Stomach (tissue), 9 donors: Measurements from ENCODE around the gene GNG14. TPM values are rescaled to one million over a fixed set of nuclear protein-coding genes. Genes with fewer than 3 reads are reported as not detected.
"Not testable (repeated sequence)": the region's sequence is repeated elsewhere in the genome, so short reads cannot be mapped to it uniquely, and the experiment has no call there.

ENCODE experiments used
- DNase-seq, 2 donors: peaks; one replicate each; pipeline versions ENCODE4 v3.0.0 to v3.0.0-alpha.2; 2013 to 2019
- H3K27ac ChIP-seq, 5 donors: fragments of 200-600 bp in 4 of 5; sonication (generic) in 4 of 5; one replicate each; pipeline ENCODE4 v1.5.1; 2013 to 2019; ENCODE audit warnings: mild to moderate bottlenecking in 1 of 5, moderate library complexity in 1 of 5
- H3K27me3 ChIP-seq, 3 donors: fragments of 200-600 bp; sonication (generic); one replicate each; pipeline ENCODE4 v1.5.1; 2017 to 2019; ENCODE audit warnings: mixed run types in 1 of 3
- H3K36me3 ChIP-seq, 4 donors: fragments of 200-600 bp; sonication (generic); 1 replicate in 3 of 4; 2 replicates in 1 of 4; pipeline ENCODE4 v1.5.1; 2016 to 2019
- H3K4me1 ChIP-seq, 4 donors: fragments of 200-600 bp; sonication (generic); one replicate each; pipeline ENCODE4 v1.5.1; 2016 to 2019
- H3K4me3 ChIP-seq, 4 donors: fragments of 200-600 bp; sonication (generic) in 3 of 4; one replicate each; pipeline ENCODE4 v1.5.1; 2016 to 2019; ENCODE audit warnings: mild to moderate bottlenecking in 1 of 4
- H3K9me3 ChIP-seq, 4 donors: fragments of 200-600 bp; sonication (generic); one replicate each; pipeline ENCODE4 v1.5.1; 2016 to 2019
- CTCF ChIP-seq, 7 experiments: fragments of 450-650 bp in 4 of 7; fragments of 200-600 bp in 3 of 7; sonication (generic) in 3 of 7; IDR thresholded peaks; one replicate each; pipeline ENCODE4 v1.5.1; 2016 to 2019; ENCODE audit warnings: antibody characterized with exemption in 7 of 7, control low read depth in 2 of 7, mild to moderate bottlenecking in 1 of 7
- EP300 ChIP-seq: sonication (generic); formaldehyde crosslinking; IDR thresholded peaks from one replicate; pipeline ENCODE4 v1.6.1; 2017; ENCODE audit warnings: antibody characterized with exemption
- POLR2A ChIP-seq, 4 donors: fragments of 450-650 bp; IDR thresholded peaks; one replicate each; pipeline ENCODE4 v1.6.1; 2016; ENCODE audit warnings: antibody characterized with exemption in 4 of 4, control low read depth in 2 of 4, mild to moderate bottlenecking in 1 of 4, moderate library complexity in 1 of 4
- POLR2AphosphoS5 ChIP-seq, 3 donors: sonication (generic); formaldehyde crosslinking; IDR thresholded peaks; one replicate each; pipeline ENCODE4 v1.6.1; 2016; ENCODE audit warnings: antibody characterized with exemption in 3 of 3
- WGBS, 5 donors: extraction: QIAGEN DNeasy Blood & Tissue Kit in 3 of 5; methylation state at CpG; one replicate each; pipeline versions ENCODE4 v1.1.5 to v1.1.7; 2013 to 2018; 5-methylcytosine and 5-hydroxymethylcytosine counted together
- intact Hi-C: fragments of 100-400 bp; cut with DNase I; formaldehyde crosslinking; loops from one replicate; pipeline ENCODE4 v1.15.1; 2023; ENCODE audit warnings: low total_unique reads
- polyA plus RNA-seq, 3 donors: library from polyadenylated mRNA; stranded (reverse); fragments of 200-250 nt; gene quantifications; one replicate each; pipeline ENCODE4 v1.2.3, GENCODE V29; 2013
- total RNA-seq, 5 donors: library from RNA; depleted of rRNA; stranded (reverse); fragments of >200 nt; gene quantifications; one replicate each; pipeline versions ENCODE4 v1.1.0 to v1.2.3, GENCODE V29; 2014 to 2016
- donor health status: healthy with polysubstance abuse.
- donor health status: Bipolar disorder and iron deficiency.
- donor health status: healthy.

The GNG14 gene
- total and polyA plus RNA-seq, 8 donors = not detected

- TF ChIP-seq POLR2A (IDR thresholded peaks at IDR 0.05) (no peak), CTCF (IDR thresholded peaks at IDR 0.05) (no peak), POLR2AphosphoS5 (IDR thresholded peaks at IDR 0.05) (no peak), EP300 (no peak)
- Histone ChIP-seq H3K4me3 (no peak overlapping the region), H3K36me3 (peaks cover 0 to 11% (median 0%) of the 10 kb centered on the region in 4 donors), H3K9me3 (no peaks in the 10 kb centered on the region), H3K27ac (no peak overlapping the region), H3K27me3 (no peaks in the 10 kb centered on the region), H3K4me1 (peaks cover 10 to 19% (median 15%) of the 10 kb centered on the region in 4 donors)
- intact Hi-C loops = no loop called here
- DNase-seq = no peak
- WGBS, 5 donors = 89 to 95% (median 93%) methylated on average over 21 to 26 of the region's 26 CpGs
These were observed 45.3 kb upstream of the GNG14 start for GRCh38 chr19:12642506-12642905.

- H3K4me3 ChIP-seq, H3K27me3 ChIP-seq, intact Hi-C loops, DNase-seq, H3K27ac ChIP-seq, H3K9me3 ChIP-seq: not testable (repeated sequence)
- 93 to 95% (median 93%) methylated on average over 14 of the region's 14 CpGs for WGBS, 5 donors
- H3K4me1 ChIP-seq = peaks cover 20 to 31% (median 27%) of the 10 kb centered on the region in 4 donors
- H3K36me3 ChIP-seq = peaks cover 0 to 11% (median 0%) of the 10 kb centered on the region in 4 donors
These were observed 44.1 kb upstream of the GNG14 start for GRCh38 chr19:12643716-12644115.

GRCh38 chr19:12646551-12646950 is 41.2 kb upstream of the GNG14 start:
- Histone ChIP-seq H3K4me3 (no peak overlapping the region), H3K27me3 (no peaks in the 10 kb centered on the region), H3K27ac (no peak overlapping the region), H3K9me3 (no peaks in the 10 kb centered on the region), H3K36me3 (peaks cover 0 to 22% (median 4%) of the 10 kb centered on the region in 4 donors), H3K4me1 (peaks cover 10 to 19% (median 17%) of the 10 kb centered on the region in 4 donors)
- intact Hi-C loops = no loop called here
- TF ChIP-seq POLR2A (IDR thresholded peaks at IDR 0.05) (no peak), POLR2AphosphoS5 (IDR thresholded peaks at IDR 0.05) (no peak), EP300 (no peak), CTCF (IDR thresholded peaks at IDR 0.05) (no peak)
- no peak for DNase-seq
- WGBS, 5 donors = 88 to 94% (median 90%) methylated on average over 10 of the region's 10 CpGs

- H3K9me3 ChIP-seq = no peaks in the 10 kb centered on the region
- 43 to 61% (median 51%) methylated on average over 8 of the region's 8 CpGs for WGBS, 5 donors
- H3K4me3 ChIP-seq = peak overlapping the region; percentile 41 to 48 (median 44)
- peak overlapping the region in 1 of 5 donors; percentile 34 for H3K27ac ChIP-seq
- H3K36me3 ChIP-seq = peaks cover 0 to 27% (median 9%) of the 10 kb centered on the region in 4 donors
- H3K27me3 ChIP-seq = no peaks in the 10 kb centered on the region
- no peak for DNase-seq
- peaks cover 10 to 19% (median 17%) of the 10 kb centered on the region in 4 donors for H3K4me1 ChIP-seq
- intact Hi-C loops = no loop called here
- TF ChIP-seq CTCF (IDR thresholded peaks at IDR 0.05) (no peak), POLR2AphosphoS5 (IDR thresholded peaks at IDR 0.05) (no peak), EP300 (no peak), POLR2A (IDR thresholded peaks at IDR 0.05) (no peak)
These were observed 40.8 kb upstream of the GNG14 start for GRCh38 chr19:12647047-12647446.

GRCh38 chr19:12647490-12648071 is 40.2 kb upstream of the GNG14 start:
- Histone ChIP-seq H3K27ac (peak overlapping the region in 1 of 5 donors; percentile 34), H3K4me3 (peak overlapping the region; percentile 41 to 48 (median 44)), H3K9me3 (no peaks in the 10 kb centered on the region), H3K4me1 (peaks cover 10 to 19% (median 17%) of the 10 kb centered on the region in 4 donors), H3K27me3 (no peaks in the 10 kb centered on the region), H3K36me3 (peaks cover 0 to 30% (median 14%) of the 10 kb centered on the region in 4 donors)
- peak; percentile 82 to 90 for DNase-seq
- TF ChIP-seq EP300 (no peak), POLR2AphosphoS5 (IDR thresholded peaks at IDR 0.05) (no peak), CTCF (IDR thresholded peaks at IDR 0.05) (no peak), POLR2A (IDR thresholded peaks at IDR 0.05) (no peak)
- 6 to 16% (median 14%) methylated on average over 24 to 31 of the region's 31 CpGs for WGBS, 5 donors
- intact Hi-C loops = no loop called here
